Ishikawa (cell line): ENCODE results near the gene NPHS1.
A peak's percentile ranks its signal among the peaks of the same experiment; 100 is the strongest.

ENCODE experiments used
- CEBPB ChIP-seq: IDR thresholded peaks from 2 replicates; pipeline ENCODE4 v1.6.1; 2012
- CREB1 ChIP-seq: IDR thresholded peaks from 2 replicates; pipeline ENCODE4 v1.6.1; 2012; ENCODE audit warnings: low read depth
- EGR1 ChIP-seq: IDR thresholded peaks from 2 replicates; pipeline ENCODE4 v1.6.1; 2012
- EP300 ChIP-seq: IDR thresholded peaks from 2 replicates; pipeline ENCODE4 v1.6.1; 2012; ENCODE audit warnings: borderline replicate concordance
- FOXM1 ChIP-seq: IDR thresholded peaks from 2 replicates; pipeline ENCODE4 v1.6.1; 2012; ENCODE audit warnings: low read depth, borderline replicate concordance
- MAX ChIP-seq: IDR thresholded peaks from 2 replicates; pipeline ENCODE4 v1.6.1; 2012
- NFIC ChIP-seq: IDR thresholded peaks from 2 replicates; pipeline ENCODE4 v1.6.1; 2012
- RAD21 ChIP-seq: IDR thresholded peaks from 2 replicates; pipeline ENCODE4 v1.6.1; 2012; ENCODE audit warnings: low read depth
- REST ChIP-seq: IDR thresholded peaks from 2 replicates; pipeline ENCODE4 v1.6.1; 2012; ENCODE audit warnings: low read depth, mild to moderate bottlenecking
- TAF1 ChIP-seq: IDR thresholded peaks from 2 replicates; pipeline ENCODE4 v1.6.1; 2012; ENCODE audit warnings: low read depth, mild to moderate bottlenecking
- TCF12 ChIP-seq: IDR thresholded peaks from 2 replicates; pipeline ENCODE4 v1.6.1; 2012; ENCODE audit warnings: low read depth
- TEAD4 ChIP-seq: IDR thresholded peaks from 2 replicates; pipeline ENCODE4 v1.6.1; 2012
- USF1 ChIP-seq: IDR thresholded peaks from 2 replicates; pipeline ENCODE4 v1.6.1; 2012
- YY1 ChIP-seq: IDR thresholded peaks from 2 replicates; pipeline ENCODE4 v1.6.1; 2012; ENCODE audit warnings: low read depth
- ZBTB7A ChIP-seq: IDR thresholded peaks from 2 replicates; pipeline ENCODE4 v1.6.1; 2012; ENCODE audit warnings: low read depth

NPHS1 gene

GRCh38 chr19:35861640-35862160, 9.4 kb upstream of the NPHS1 start:
- TF ChIP-seq EP300 = no peak
- no peak for TF ChIP-seq NFIC
- TF ChIP-seq CEBPB = no peak
- TF ChIP-seq RAD21 = no peak
- TF ChIP-seq EGR1 = no peak
- no peak for TF ChIP-seq ZBTB7A
- TF ChIP-seq TEAD4 = no peak
- TF ChIP-seq TCF12 = no peak

GRCh38 chr19:35860818-35861639, 8.7 kb upstream of the NPHS1 start:
- 0 out of 2 replicates have a peak, but pooled peaks have one; percentile 13 for TF ChIP-seq MAX
- TF ChIP-seq USF1 = no peak; the same call in 1 of the 2 replicates

- TF ChIP-seq USF1 (no peak), RAD21 (no peak), MAX (no peak), TEAD4 (no peak)
Observed at GRCh38 chr19:35860436-35860817, 8.1 kb upstream of the NPHS1 start.

GRCh38 chr19:35859414-35859813, 7.1 kb upstream of the NPHS1 start:
- TF ChIP-seq TEAD4 (no peak), YY1 (no peak), TAF1 (no peak), EP300 (no peak), MAX (no peak), REST (no peak), RAD21 (no peak), ZBTB7A (no peak), TCF12 (no peak), NFIC (no peak)

GRCh38 chr19:35858311-35858710, 6.0 kb upstream of the NPHS1 start:
- TF ChIP-seq TAF1 (no peak), ZBTB7A (no peak), MAX (no peak), FOXM1 (no peak), REST (no peak), TEAD4 (no peak), CREB1 (no peak), EP300 (no peak), RAD21 (no peak)

- TF ChIP-seq CEBPB (no peak), MAX (no peak), ZBTB7A (peak; percentile 93; the same call in 1 of the 2 replicates)
Observed at GRCh38 chr19:35856546-35857149, 4.3 kb upstream of the NPHS1 start, which contains the start of gene KIRREL2. Gene KIRREL2, plus strand, starts transcription at chr19:35856911. Its CDS starts 209 bp downstream, at chr19:35857120.
